ENCODE results near the gene LRRC34.

Gene LRRC34

DNA sequence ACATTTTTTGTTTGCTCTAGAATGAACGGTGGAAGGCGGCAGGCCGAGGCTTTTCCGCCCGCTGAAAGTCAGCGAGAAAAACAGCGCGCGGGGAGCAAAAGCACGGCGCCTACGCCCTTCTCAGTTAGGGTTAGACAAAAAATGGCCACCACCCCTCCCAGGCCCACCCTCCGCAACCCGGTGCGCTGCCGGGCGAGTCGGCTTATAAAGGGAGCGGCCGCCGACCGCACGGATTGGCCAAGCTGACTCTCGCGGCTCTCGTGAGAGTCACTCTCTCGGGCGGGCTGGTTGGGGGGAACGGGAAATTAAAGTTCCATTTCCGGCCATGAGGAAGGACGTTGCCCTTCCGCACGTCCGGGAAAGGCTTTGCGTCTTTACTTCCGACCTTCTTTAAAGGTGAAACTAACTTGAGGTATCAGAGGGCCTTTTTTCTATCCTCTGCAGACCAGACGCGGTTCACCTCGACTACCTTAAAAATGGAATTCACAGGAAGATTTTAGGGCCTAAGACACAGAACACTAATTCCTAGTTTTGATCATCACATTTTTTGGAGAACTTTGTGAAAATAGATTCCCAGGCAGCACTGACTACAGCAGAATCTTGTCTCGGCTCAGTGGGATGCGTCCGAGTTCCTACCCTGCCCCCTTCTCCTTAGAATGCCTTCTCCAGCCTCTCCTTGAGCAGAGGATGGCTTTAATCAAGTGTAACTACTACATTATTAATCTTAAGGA, 47.7 kb downstream of the LRRC34 start, which contains the start of gene TERC:
Gene TERC, minus strand, starts transcription at position 179 of the 731 bp plus-strand sequence.
- Mint-ChIP-seq H3K27me3 (no peaks in the 10 kb centered on the region), H3K36me3 (peaks cover 7 to 17% of the 10 kb centered on the region in 2 donors), H3K4me1 (peaks cover 8 to 17% of the 10 kb centered on the region in 2 donors), H3K27ac (peak within 1 kb of the TSS; percentile 98), H3K9me3 (peaks cover 0 to 3% of the 10 kb centered on the region in 2 donors), H3K4me3 (peak within 1 kb of the TSS; percentile 94 to 96)
- ATAC-seq (replicated peaks) (peak; percentile 85 to 87), DNase-seq (peak; percentile 90)

DNA sequence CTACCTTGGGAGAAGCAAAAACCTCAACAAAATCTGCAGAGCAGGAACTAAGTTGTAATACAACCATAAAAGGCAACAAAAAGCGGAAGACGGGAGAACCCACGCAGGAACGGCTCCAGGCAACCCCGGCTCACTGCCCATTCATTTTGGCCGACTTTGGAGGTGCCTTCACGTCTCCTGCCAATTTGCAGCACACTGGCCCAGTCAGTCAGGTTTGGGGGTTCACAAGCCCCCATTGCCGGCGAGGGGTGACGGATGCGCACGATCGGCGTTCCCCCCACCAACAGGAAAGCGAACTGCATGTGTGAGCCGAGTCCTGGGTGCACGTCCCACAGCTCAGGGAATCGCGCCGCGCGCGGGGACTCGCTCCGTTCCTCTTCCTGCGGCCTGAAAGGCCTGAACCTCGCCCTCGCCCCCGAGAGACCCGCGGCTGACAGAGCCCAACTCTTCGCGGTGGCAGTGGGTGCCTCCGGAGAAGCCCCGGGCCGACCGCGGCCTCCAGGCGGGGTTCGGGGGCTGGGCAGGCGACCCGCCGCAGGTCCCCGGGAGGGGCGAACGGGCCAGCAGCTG, 48.3 kb downstream of the LRRC34 start:
- H3K36me3 Mint-ChIP-seq = peaks cover 7 to 16% of the 10 kb centered on the region in 2 donors

DNA sequence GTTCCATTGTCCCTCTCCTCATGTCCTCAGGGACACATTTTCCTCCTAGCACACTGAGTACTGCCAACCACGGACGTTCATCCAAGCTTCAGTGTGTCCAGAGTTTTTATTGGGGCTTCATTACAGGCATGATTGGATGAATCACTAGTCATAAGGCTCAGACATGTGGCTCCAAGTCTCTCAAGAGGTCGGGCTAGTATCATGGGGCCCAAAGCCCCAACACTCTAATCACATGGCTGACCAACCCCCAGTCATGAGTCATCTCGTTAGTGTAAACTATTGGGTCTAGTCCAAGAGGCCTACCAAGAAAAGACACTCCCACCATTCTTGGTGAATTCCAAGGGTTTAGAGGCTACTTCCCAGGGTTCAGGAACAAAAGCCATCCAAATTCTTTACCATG, 52.2 kb downstream of the LRRC34 start:
- no peak overlapping the region for H3K4me3 Mint-ChIP-seq
- H3K27me3 Mint-ChIP-seq = peaks cover 0 to 5% of the 10 kb centered on the region in 2 donors
- peaks cover 7 to 10% of the 10 kb centered on the region in 2 donors for H3K36me3 Mint-ChIP-seq
- DNase-seq = no peak
- ATAC-seq (replicated peaks) = no peak
- H3K9me3 Mint-ChIP-seq = peaks cover 0 to 3% of the 10 kb centered on the region in 2 donors
- peaks cover 9 to 19% of the 10 kb centered on the region in 2 donors for H3K4me1 Mint-ChIP-seq
- no peak overlapping the region for H3K27ac Mint-ChIP-seq

More for the DNA sequence above, 48.3 kb downstream of the LRRC34 start:
- Mint-ChIP-seq H3K27ac (peak overlapping the region; percentile 98), H3K9me3 (peaks cover 0 to 3% of the 10 kb centered on the region in 2 donors), H3K4me3 (peak overlapping the region; percentile 94 to 96), H3K4me1 (peaks cover 8 to 13% of the 10 kb centered on the region in 2 donors), H3K27me3 (no peaks in the 10 kb centered on the region)
- ATAC-seq (replicated peaks) = peak; percentile 66 to 68
- peak; percentile 75 for DNase-seq

DNA sequence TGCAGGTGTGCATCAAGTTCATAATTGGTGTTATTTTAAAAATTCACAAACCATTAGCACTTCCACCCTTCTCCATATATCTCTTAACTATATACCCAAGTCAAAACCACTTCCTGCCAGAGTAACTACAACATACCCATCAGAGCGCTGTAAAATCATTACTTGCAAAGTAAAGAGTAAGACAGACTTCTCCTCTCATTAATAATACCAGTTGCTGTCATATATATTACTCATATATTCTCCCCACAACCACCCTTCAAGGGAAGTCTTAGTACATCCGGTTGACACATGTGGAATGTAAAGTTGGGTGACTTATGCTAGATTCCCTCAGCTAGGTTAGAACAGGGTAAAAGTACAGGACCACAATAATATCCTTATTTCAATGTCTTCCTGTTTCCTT, 53.4 kb downstream of the LRRC34 start:
- Mint-ChIP-seq H3K4me1 (peaks cover 6 to 17% of the 10 kb centered on the region in 2 donors), H3K27ac (no peak overlapping the region), H3K9me3 (peaks cover 0 to 3% of the 10 kb centered on the region in 2 donors), H3K36me3 (peaks cover 3 to 5% of the 10 kb centered on the region in 2 donors), H3K27me3 (peaks cover 5% of the 10 kb centered on the region in 2 donors), H3K4me3 (no peak overlapping the region)
- ATAC-seq (replicated peaks) (peak; percentile 63 to 65), DNase-seq (no peak)

DNA sequence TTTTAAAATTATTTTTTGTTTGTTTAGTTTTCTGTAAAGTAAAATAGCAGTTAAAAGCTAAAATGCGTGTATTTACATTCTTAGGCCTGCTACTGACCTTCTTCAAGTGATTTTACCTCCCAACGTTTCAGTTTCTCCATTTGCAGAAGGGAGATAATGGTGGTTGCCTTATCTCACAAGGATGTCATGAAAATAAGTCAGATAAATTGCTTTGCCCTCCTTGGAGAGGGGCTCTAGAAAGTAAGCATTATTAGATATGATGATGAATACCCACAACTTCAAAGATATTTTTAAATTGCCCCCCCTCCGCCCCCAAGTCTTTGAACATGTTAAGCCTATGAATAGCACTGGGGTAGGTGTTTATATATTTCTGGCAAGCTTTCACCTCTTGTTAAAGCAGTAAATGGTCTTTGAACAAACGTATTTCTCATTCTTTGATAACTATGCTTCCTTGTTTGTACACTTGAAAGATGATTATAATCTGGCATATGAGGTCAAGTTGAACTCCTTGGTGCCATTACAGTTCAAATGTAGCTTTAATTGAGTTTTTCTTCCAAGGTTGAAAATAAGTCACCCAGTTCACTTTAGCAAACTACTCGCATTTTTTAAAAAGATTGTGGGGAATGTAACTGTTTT, 54.2 kb downstream of the LRRC34 start:
- no peak for DNase-seq
- ATAC-seq (replicated peaks) = no peak
- Mint-ChIP-seq H3K27me3 (peaks cover 5 to 7% of the 10 kb centered on the region in 2 donors), H3K27ac (no peak overlapping the region), H3K4me3 (no peak overlapping the region), H3K4me1 (peaks cover 6 to 11% of the 10 kb centered on the region in 2 donors), H3K36me3 (peaks cover 0 to 3% of the 10 kb centered on the region in 2 donors), H3K9me3 (peaks cover 0 to 3% of the 10 kb centered on the region in 2 donors)

DNA sequence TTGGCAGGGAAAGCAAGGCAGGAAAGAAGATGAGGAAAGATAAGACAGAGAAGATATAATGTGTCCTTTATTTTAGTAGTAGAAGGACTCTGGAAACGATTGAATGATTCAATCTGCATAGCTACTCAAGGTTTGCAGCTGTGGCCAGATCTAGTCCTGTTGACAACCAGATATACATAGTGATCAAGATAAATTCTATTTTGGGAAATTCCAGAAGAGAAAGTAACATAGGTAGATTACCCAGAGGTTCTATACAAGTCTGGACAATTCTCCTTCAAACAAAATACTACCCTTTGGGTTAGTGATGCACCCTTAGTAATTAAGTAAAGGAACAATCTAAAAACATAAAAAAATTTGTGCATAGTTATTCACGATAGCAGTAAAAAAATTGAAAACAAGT, 57.2 kb downstream of the LRRC34 start:
- H3K9me3 Mint-ChIP-seq = no peaks in the 10 kb centered on the region
- no peaks in the 10 kb centered on the region for H3K36me3 Mint-ChIP-seq
- DNase-seq (no peak), ATAC-seq (replicated peaks) (no peak)
- no peak overlapping the region for H3K27ac Mint-ChIP-seq
- peaks cover 3 to 7% of the 10 kb centered on the region in 2 donors for H3K4me1 Mint-ChIP-seq
- peaks cover 11 to 15% of the 10 kb centered on the region in 2 donors for H3K27me3 Mint-ChIP-seq
- no peak overlapping the region for H3K4me3 Mint-ChIP-seq

DNA sequence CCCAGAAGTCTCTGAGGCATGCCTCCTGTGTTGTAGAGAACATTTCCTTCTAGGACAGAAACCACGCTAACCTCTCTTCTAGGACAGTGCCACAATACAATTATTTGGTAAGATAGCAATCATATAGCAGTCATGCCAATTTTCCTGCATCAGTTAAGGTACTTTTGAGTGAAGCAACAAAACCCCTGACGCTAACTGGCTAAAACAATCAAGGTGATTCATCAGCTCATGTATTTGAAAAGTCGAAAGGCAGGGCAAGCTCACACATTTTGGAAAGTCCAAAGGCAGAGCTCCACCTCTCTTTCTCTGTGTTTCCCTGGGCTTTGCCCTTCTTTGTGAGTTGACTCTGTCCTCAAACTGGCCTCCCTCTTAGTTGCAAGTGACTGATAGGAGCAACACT, 58.0 kb downstream of the LRRC34 start:
- ATAC-seq (replicated peaks) (no peak), DNase-seq (no peak)
- H3K9me3 Mint-ChIP-seq = no peaks in the 10 kb centered on the region
- H3K4me1 Mint-ChIP-seq = peaks cover 3 to 7% of the 10 kb centered on the region in 2 donors
- H3K27me3 Mint-ChIP-seq = peaks cover 16 to 21% of the 10 kb centered on the region in 2 donors
- no peak overlapping the region for H3K27ac Mint-ChIP-seq
- H3K4me3 Mint-ChIP-seq = no peak overlapping the region
- H3K36me3 Mint-ChIP-seq = no peaks in the 10 kb centered on the region

DNA sequence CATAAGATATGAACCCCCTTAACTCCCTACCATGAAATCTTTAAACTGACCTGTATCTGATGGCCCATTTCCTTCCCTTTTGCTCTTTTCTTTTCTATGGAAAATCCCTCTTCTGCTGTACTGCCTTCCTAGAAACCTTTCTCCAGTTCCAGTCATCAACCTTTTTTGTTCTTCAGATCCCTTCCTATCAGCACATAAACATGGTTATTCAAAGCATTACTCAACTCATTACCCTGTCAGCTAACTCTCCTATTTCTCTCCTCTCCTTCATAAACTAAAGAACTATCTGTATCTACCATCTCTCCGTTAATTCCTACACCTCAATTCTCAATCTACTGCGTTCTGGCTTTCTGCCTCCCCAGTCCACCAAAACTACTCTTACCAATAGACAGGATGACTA, 60.8 kb downstream of the LRRC34 start:
- Mint-ChIP-seq H3K4me1 (peaks cover 0 to 4% of the 10 kb centered on the region in 2 donors), H3K9me3 (no peaks in the 10 kb centered on the region), H3K27ac (no peak overlapping the region), H3K36me3 (no peaks in the 10 kb centered on the region), H3K27me3 (peaks cover 33 to 41% of the 10 kb centered on the region in 2 donors), H3K4me3 (no peak overlapping the region)
- ATAC-seq (replicated peaks) = no peak
- no peak for DNase-seq

DNA sequence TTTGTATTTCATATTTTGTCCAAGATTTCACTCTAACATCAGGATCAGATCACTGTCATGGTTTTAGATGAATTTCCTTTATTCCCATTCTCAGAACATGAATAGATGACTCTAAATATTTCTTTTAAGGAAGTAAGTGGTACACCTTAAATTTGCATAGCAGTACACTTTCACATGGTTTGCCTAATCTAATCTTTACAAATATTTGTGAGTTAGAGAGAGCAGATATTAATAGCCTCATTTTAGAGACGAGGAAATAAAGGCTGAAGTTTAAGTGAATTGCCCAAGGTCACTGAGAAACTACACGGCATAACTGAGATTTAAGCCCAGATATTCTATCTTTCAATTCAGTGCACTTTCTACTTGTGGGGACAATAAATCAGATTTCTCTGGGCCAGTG, 62.0 kb downstream of the LRRC34 start:
- no peak for ATAC-seq (replicated peaks)
- no peak for DNase-seq
- no peaks in the 10 kb centered on the region for H3K9me3 Mint-ChIP-seq
- peaks cover 34 to 48% of the 10 kb centered on the region in 2 donors for H3K27me3 Mint-ChIP-seq
- no peaks in the 10 kb centered on the region for H3K36me3 Mint-ChIP-seq
- no peak overlapping the region for H3K4me3 Mint-ChIP-seq
- H3K27ac Mint-ChIP-seq = no peak overlapping the region
- H3K4me1 Mint-ChIP-seq = peaks cover 0 to 5% of the 10 kb centered on the region in 2 donors

DNA sequence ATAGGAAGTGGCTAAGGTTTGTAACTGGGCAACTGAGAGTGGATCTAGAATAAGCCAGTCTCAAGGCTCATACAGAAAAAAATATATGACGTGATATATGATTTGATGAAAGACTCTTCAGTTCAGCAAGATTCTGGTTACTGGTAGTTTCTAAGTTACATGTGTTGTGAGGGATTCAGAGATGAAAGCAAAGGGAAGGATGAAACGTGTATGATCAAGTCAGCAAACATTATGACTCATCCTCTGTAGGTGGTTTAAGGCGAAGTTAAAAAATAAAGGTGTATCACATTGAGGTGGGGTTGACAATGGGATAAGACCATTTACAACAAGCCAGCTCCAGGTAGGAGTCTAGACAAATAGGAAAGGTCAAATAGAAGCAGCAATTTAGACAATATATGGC, 64.0 kb downstream of the LRRC34 start:
- H3K4me1 Mint-ChIP-seq = peaks cover 0 to 5% of the 10 kb centered on the region in 2 donors
- DNase-seq (no peak), ATAC-seq (replicated peaks) (no peak)
- H3K9me3 Mint-ChIP-seq = no peaks in the 10 kb centered on the region
- peaks cover 34 to 41% of the 10 kb centered on the region in 2 donors for H3K27me3 Mint-ChIP-seq
- no peaks in the 10 kb centered on the region for H3K36me3 Mint-ChIP-seq
- no peak overlapping the region for H3K27ac Mint-ChIP-seq
- no peak overlapping the region for H3K4me3 Mint-ChIP-seq

DNA sequence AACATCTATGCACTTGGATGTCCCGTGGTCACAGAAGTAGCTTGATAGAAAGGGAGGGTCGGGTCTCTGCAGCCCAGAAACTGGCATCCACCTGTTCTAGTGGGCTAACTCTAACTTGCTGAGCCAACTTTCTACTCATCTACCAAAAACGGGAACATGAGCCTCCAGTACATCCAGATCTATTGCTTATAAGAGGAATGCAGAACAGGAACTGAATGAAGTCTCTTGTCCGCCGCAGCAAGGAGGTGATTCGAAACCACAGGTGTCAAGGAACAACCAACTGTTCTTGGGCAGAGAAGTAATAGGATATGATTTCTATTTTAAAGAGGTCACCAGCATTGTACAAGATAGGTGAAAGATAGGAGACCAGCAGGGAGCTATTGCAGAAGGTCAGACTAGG, 65.8 kb downstream of the LRRC34 start:
- H3K4me1 Mint-ChIP-seq = peaks cover 0 to 5% of the 10 kb centered on the region in 2 donors
- DNase-seq (no peak), ATAC-seq (replicated peaks) (no peak)
- no peak overlapping the region for H3K4me3 Mint-ChIP-seq
- no peak overlapping the region for H3K27ac Mint-ChIP-seq
- H3K27me3 Mint-ChIP-seq = peaks cover 32 to 37% of the 10 kb centered on the region in 2 donors
- H3K36me3 Mint-ChIP-seq = no peaks in the 10 kb centered on the region
- H3K9me3 Mint-ChIP-seq = no peaks in the 10 kb centered on the region

DNA sequence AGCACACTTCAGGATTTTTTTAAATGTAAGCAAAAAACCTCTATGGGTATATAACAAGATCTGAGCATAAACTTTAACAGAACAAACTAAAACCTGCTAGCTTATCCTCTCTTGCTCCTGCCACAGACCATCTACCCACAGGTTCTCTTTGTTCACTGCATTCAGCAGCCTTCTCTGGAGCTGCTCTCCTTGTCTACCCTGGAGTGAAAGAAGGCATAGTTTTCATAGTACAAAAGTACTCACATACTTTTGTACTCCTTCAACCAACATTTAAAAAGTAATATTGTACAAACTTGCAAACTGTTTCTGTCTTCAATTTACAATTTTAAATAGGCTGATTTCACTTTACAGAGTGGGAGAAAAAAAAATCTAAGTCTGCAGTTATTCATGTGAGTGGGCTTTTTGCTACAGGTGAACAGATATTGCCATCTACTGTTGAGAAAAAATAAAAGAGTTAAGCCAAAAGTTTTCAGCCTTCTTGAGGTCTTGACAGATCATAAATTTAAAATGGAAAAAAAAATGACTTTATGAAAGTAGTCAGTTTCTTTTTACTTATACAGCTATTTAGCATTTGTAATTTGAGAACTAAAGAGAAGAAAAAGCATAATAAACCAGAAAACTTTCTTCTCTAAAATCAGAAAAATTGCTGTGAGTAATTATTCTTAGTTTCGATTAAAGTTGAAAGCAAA, 68.2 kb downstream of the LRRC34 start:
- DNase-seq (no peak), ATAC-seq (replicated peaks) (no peak)
- Mint-ChIP-seq H3K36me3 (no peaks in the 10 kb centered on the region), H3K27ac (no peak overlapping the region), H3K27me3 (peaks cover 27 to 30% of the 10 kb centered on the region in 2 donors), H3K4me3 (no peak overlapping the region), H3K9me3 (no peaks in the 10 kb centered on the region), H3K4me1 (peaks cover 0 to 5% of the 10 kb centered on the region in 2 donors)

Data from stimulated activated naive B cell treated with anti-CD40 and anti-IgM and Interleukin-4, amounts not matched to agents 10 μg/mL and 1 μg/mL and 100 μg/mL, for 72 hours (primary cell).